Endothelial cell of umbilical vein (primary cell): Measurements from ENCODE around the gene SULF2.

Experiments used
- CTCF ChIP-seq, 2 donors: IDR thresholded peaks; 1 replicate in 1 of 2; 2 replicates in 1 of 2; pipeline ENCODE4 v1.5.1; 2011; ENCODE audit warnings: low read length in 2 of 2, mild to moderate bottlenecking in 2 of 2, moderate library complexity in 2 of 2, control low read depth in 1 of 2, inconsistent platforms in 1 of 2, low read depth in 1 of 2; ENCODE audit not compliant: insufficient read depth in 1 of 2; ENCODE audit errors: extremely low read depth in 1 of 2
- POLR2A ChIP-seq: IDR thresholded peaks from 2 replicates; pipeline ENCODE4 v1.6.1; 2012; ENCODE audit warnings: low read depth, mild to moderate bottlenecking, control low read depth, low read length
- POLR2AphosphoS5 ChIP-seq: IDR thresholded peaks from 2 replicates; pipeline ENCODE4 v1.6.1; 2012; ENCODE audit warnings: low read depth, mild to moderate bottlenecking, control low read depth, low read length, moderate library complexity; ENCODE audit not compliant: insufficient read depth

- no peak for TF ChIP-seq POLR2A
- TF ChIP-seq CTCF (IDR thresholded peaks at IDR 0.05; ENCODE audit: extremely low read depth in 1 of 2, insufficient read depth in 1 of 2, low read depth in 1 of 2, low read length in 2 of 2) = no peak
- no peak for TF ChIP-seq POLR2AphosphoS5
Measured at GRCh38 chr20:47700327-47700726, 85.0 kb downstream of the SULF2 start.
